Nephron (organoid): ENCODE measurements around the gene AP1AR.

ENCODE experiments used
- H3K27ac Mint-ChIP-seq, 3 experiments: 2 replicates each; pipeline ENCODE4 v1.8.0; 2020; ENCODE audit warnings: mixed read lengths in 3 of 3, mild to moderate bottlenecking in 2 of 3, moderate library complexity in 1 of 3
- H3K27me3 Mint-ChIP-seq: 2 replicates; pipeline ENCODE4 v1.8.0; 2021; ENCODE audit warnings: low read depth, mild to moderate bottlenecking, moderate library complexity, mixed read lengths
- H3K36me3 Mint-ChIP-seq: 2 replicates; pipeline ENCODE4 v1.8.0; 2020; ENCODE audit warnings: low read depth, mixed read lengths
- H3K4me1 Mint-ChIP-seq: 2 replicates; pipeline ENCODE4 v1.8.0; 2020; ENCODE audit warnings: mixed read lengths
- H3K4me3 Mint-ChIP-seq, 3 experiments: 2 replicates each; pipeline ENCODE4 v1.8.0; 2020; ENCODE audit warnings: mild to moderate bottlenecking in 3 of 3, mixed read lengths in 3 of 3, moderate library complexity in 2 of 3
- H3K9me3 Mint-ChIP-seq: 2 replicates; pipeline ENCODE4 v1.8.0; 2020; ENCODE audit warnings: mixed read lengths
- CTCF ChIP-seq, 3 experiments: fragments of 200-600 bp; sonication (generic); IDR thresholded peaks; one replicate each; pipeline ENCODE4 v1.5.0; 2021; ENCODE audit warnings: antibody characterized with exemption in 3 of 3; ENCODE audit not compliant: unreplicated experiment in 3 of 3

The AP1AR gene

GRCh38 chr4:112247021-112247420, 15.4 kb downstream of the AP1AR start:
- TF ChIP-seq CTCF (IDR thresholded peaks at IDR 0.05; ENCODE audit: unreplicated experiment in 3 of 3) = no peak
- H3K27ac Mint-ChIP-seq = no peak overlapping the region

GRCh38 chr4:112251019-112251643, 19.5 kb downstream of the AP1AR start:
- H3K27me3 Mint-ChIP-seq = no peaks in the 10 kb centered on the region

More at GRCh38 chr4:112247021-112247420, 15.4 kb downstream of the AP1AR start:
- Mint-ChIP-seq H3K4me3 (no peak overlapping the region), H3K27me3 (no peaks in the 10 kb centered on the region), H3K36me3 (peaks cover 6% of the 10 kb centered on the region), H3K9me3 (no peaks in the 10 kb centered on the region), H3K4me1 (no peaks in the 10 kb centered on the region)

GRCh38 chr4:112252234-112252633, 20.6 kb downstream of the AP1AR start:
- no peaks in the 10 kb centered on the region for H3K9me3 Mint-ChIP-seq
- no peaks in the 10 kb centered on the region for H3K27me3 Mint-ChIP-seq
- no peak overlapping the region for H3K27ac Mint-ChIP-seq
- no peak overlapping the region for H3K4me3 Mint-ChIP-seq
- peaks cover 13% of the 10 kb centered on the region for H3K36me3 Mint-ChIP-seq
- H3K4me1 Mint-ChIP-seq = no peaks in the 10 kb centered on the region
- TF ChIP-seq CTCF (IDR thresholded peaks at IDR 0.05; ENCODE audit: unreplicated experiment in 3 of 3) = no peak

More at GRCh38 chr4:112251019-112251643, 19.5 kb downstream of the AP1AR start:
- Mint-ChIP-seq H3K4me1 (no peaks in the 10 kb centered on the region), H3K9me3 (no peaks in the 10 kb centered on the region), H3K36me3 (peaks cover 13% of the 10 kb centered on the region), H3K4me3 (no peak overlapping the region), H3K27ac (no peak overlapping the region)
- no peak for TF ChIP-seq CTCF (IDR thresholded peaks at IDR 0.05; ENCODE audit: unreplicated experiment in 3 of 3)

GRCh38 chr4:112253382-112254000, 21.9 kb downstream of the AP1AR start:
- Mint-ChIP-seq H3K9me3 (no peaks in the 10 kb centered on the region), H3K27ac (no peak overlapping the region), H3K4me1 (no peaks in the 10 kb centered on the region), H3K27me3 (no peaks in the 10 kb centered on the region), H3K36me3 (peaks cover 13% of the 10 kb centered on the region), H3K4me3 (no peak overlapping the region)
- no peak for TF ChIP-seq CTCF (IDR thresholded peaks at IDR 0.05; ENCODE audit: unreplicated experiment in 3 of 3)

- Mint-ChIP-seq H3K36me3 (peaks cover 17% of the 10 kb centered on the region), H3K27ac (no peak overlapping the region), H3K4me1 (no peaks in the 10 kb centered on the region), H3K9me3 (no peaks in the 10 kb centered on the region), H3K27me3 (no peaks in the 10 kb centered on the region), H3K4me3 (no peak overlapping the region)
- TF ChIP-seq CTCF (IDR thresholded peaks at IDR 0.05; ENCODE audit: unreplicated experiment in 3 of 3) = no peak
These were observed 25.5 kb downstream of the AP1AR start for GRCh38 chr4:112257098-112257497.

GRCh38 chr4:112266823-112267222, 35.2 kb downstream of the AP1AR start:
- Mint-ChIP-seq H3K36me3 (peaks cover 44% of the 10 kb centered on the region), H3K4me1 (no peaks in the 10 kb centered on the region), H3K27me3 (no peaks in the 10 kb centered on the region), H3K9me3 (peaks cover 5% of the 10 kb centered on the region), H3K4me3 (no peak overlapping the region), H3K27ac (no peak overlapping the region)
- peak; percentile 37 to 53 (median 40) for TF ChIP-seq CTCF (IDR thresholded peaks at IDR 0.05; ENCODE audit: unreplicated experiment in 3 of 3)
